HepG2 (cell line): ENCODE data around the gene AUH. TPM values are rescaled to one million over a fixed set of nuclear protein-coding genes. Genes with fewer than 3 reads are reported as not detected.
A peak's percentile ranks its signal among the peaks of the same experiment; 100 is the strongest.

Experiments
- ATAC-seq: fragments of 200-7000 bp; cut with Tn5 transposase; 3 replicates; pipeline ENCODE4 v1.9.1; 2020; ENCODE audit warnings: mild to moderate bottlenecking, moderate library complexity
- BruUV-seq: library from RNA; stranded (reverse); fragments of 400-500 nt; replicated peaks from 2 replicates; lab custom pipeline; 2021; lab: Mats Ljungman, UMichigan
- CTCF ChIA-PET: fragments of 300-600 bp; formaldehyde crosslinking; extraction: SDS; loops from one replicate; lab custom pipeline; 2021; ENCODE audit warnings: low total read pairs, inconsistent platforms, low intra/inter-chr PET ratio; lab: Yijun Ruan, JAX
- POLR2A ChIA-PET: fragments of 350-600 bp; sonication (Branson Sonifier 250); formaldehyde crosslinking; loops from one replicate; lab custom pipeline; 2020; ENCODE audit warnings: antibody characterized with exemption, inconsistent platforms; lab: Yijun Ruan, JAX
- DNase-seq: peaks from one replicate; pipeline ENCODE4 v3.0.0-alpha.2; 2015; ENCODE audit warnings: low spot score
- FAIRE-seq: peaks from 3 replicates; lab custom pipeline; 2011; peaks lifted over from hg19 to GRCh38; lab: Jason Lieb, UNC
- H2AFZ ChIP-seq: one replicate; pipeline ENCODE4 v1.6.1; 2011; ENCODE audit warnings: low read length, inconsistent platforms
- H3K27ac ChIP-seq: fragments of 300-600 bp; 3 replicates; pipeline ENCODE4 v1.8.0; 2011; ENCODE audit warnings: mixed run types, mild to moderate bottlenecking, mixed read lengths, low read length, inconsistent platforms; ENCODE audit not compliant: insufficient read depth; ENCODE audit errors: extremely low read length
- H3K27me3 ChIP-seq, 2 experiments: fragments of 200-600 bp in 1 of 2; 2 replicates in 1 of 2; 3 replicates in 1 of 2; pipeline versions ENCODE4 v1.6.0 to v1.8.0; 2011; ENCODE audit warnings: low read length in 2 of 2, mild to moderate bottlenecking in 2 of 2, moderate library complexity in 2 of 2, inconsistent platforms in 1 of 2; ENCODE audit not compliant: insufficient read depth in 2 of 2, control insufficient read depth in 1 of 2
- H3K36me3 ChIP-seq, 2 experiments: fragments of 200-600 bp in 1 of 2; replicated peaks in 1 of 2; 2 replicates in 1 of 2; 3 replicates in 1 of 2; pipeline versions ENCODE4 v1.5.1 to v1.8.0; 2011; ENCODE audit warnings: low read length in 2 of 2, inconsistent platforms in 1 of 2; ENCODE audit not compliant: insufficient read depth in 2 of 2, control insufficient read depth in 1 of 2
- H3K4me1 ChIP-seq: 2 replicates; pipeline ENCODE4 v1.5.1; 2012; ENCODE audit warnings: low read length, inconsistent platforms; ENCODE audit not compliant: insufficient read depth
- H3K4me2 ChIP-seq: 2 replicates; pipeline ENCODE4 v1.6.0; 2011; ENCODE audit warnings: low read depth, low read length, inconsistent platforms
- H3K4me3 ChIP-seq, 3 experiments: fragments of 200-600 bp in 1 of 3; sonication (generic), shearing (Covaris generic) in 1 of 3; replicated peaks in 1 of 3; 2 replicates each; pipeline ENCODE4 v1.5.1; 2011 to 2016; ENCODE audit warnings: low read length in 3 of 3, inconsistent platforms in 2 of 3, low read depth in 2 of 3, mild to moderate bottlenecking in 2 of 3, control low read depth in 1 of 3, mixed read lengths in 1 of 3; ENCODE audit not compliant: insufficient read depth in 1 of 3
- H3K79me2 ChIP-seq: one replicate; pipeline ENCODE4 v1.6.1; 2011; ENCODE audit warnings: low read length, inconsistent platforms; ENCODE audit not compliant: insufficient read depth
- H3K9ac ChIP-seq: 2 replicates; pipeline ENCODE4 v1.6.0; 2011; ENCODE audit warnings: mild to moderate bottlenecking, low read depth, low read length, inconsistent platforms; ENCODE audit not compliant: insufficient read depth
- H3K9me3 ChIP-seq: 2 replicates; pipeline ENCODE4 v1.5.1; 2012; ENCODE audit warnings: mild to moderate bottlenecking, low read length
- H4K20me1 ChIP-seq: 2 replicates; pipeline ENCODE4 v1.6.0; 2011; ENCODE audit warnings: inconsistent platforms, mild to moderate bottlenecking, low read length, moderate library complexity; ENCODE audit not compliant: insufficient read depth
- KAT7 ChIP-seq: IDR thresholded peaks from 2 replicates; pipeline ENCODE4 v1.6.1; 2018; ENCODE audit warnings: borderline replicate concordance, missing compliant biosample characterization
- NFRKB ChIP-seq: fragments of 450-650 bp; IDR thresholded peaks from 2 replicates; pipeline ENCODE4 v1.6.1; 2017
- ZNF207 ChIP-seq: fragments of 450-650 bp; IDR thresholded peaks from 2 replicates; pipeline ENCODE4 v1.6.1; 2016; ENCODE audit warnings: antibody characterized with exemption, borderline replicate concordance
- WGBS: methylation state at CpG from one replicate; pipeline ENCODE4 v1.1.6; 2017; ENCODE audit warnings: low lambda C conversion rate; 5-methylcytosine and 5-hydroxymethylcytosine counted together
- in situ Hi-C: cut with HindIII; loops from 2 replicates; pipeline ENCODE4 v1.10.0; 2017; ENCODE audit warnings: low pct_unique_long_range_greater_than_20kb; ENCODE audit not compliant: extremely low pct_ligation_motif_present
- intact Hi-C: fragments of 100-400 bp; cut with micrococcal nuclease; formaldehyde crosslinking; loops from one replicate; pipeline ENCODE4 v1.10.0; 2022; ENCODE audit not compliant: unreplicated experiment
- polyA plus RNA-seq, 8 experiments: library from polyadenylated mRNA; depleted of rRNA in 3 of 8; stranded (reverse) in 7 of 8; unstranded in 1 of 8; fragments of >200 nt; fragmentation: Illumina TruSeq in 4 of 8; extraction: Trizol in 4 of 8; gene quantifications; 2 replicates each; pipeline versions ENCODE4 v1.2.1 to v1.2.3, GENCODE V29; 2011 to 2016; ENCODE audit warnings: low read depth in 4 of 8, missing spikeins in 1 of 8, mixed read lengths in 1 of 8; ENCODE audit not compliant: insufficient read depth in 1 of 8
- total RNA-seq, 5 experiments: library from RNA; depleted of rRNA; stranded (reverse); fragments of >200 nt; fragmentation: Illumina TruSeq; extraction: Trizol; gene quantifications; 2 replicates each; pipeline ENCODE4 v1.2.3, GENCODE V29; 2016; ENCODE audit warnings: low read depth in 1 of 5
- TF ChIP-seq, protein P1 (sequence below): sonication (generic); formaldehyde crosslinking; IDR thresholded peaks from 2 replicates; pipeline ENCODE4 v1.4.0; 2020; ENCODE audit warnings: missing genetic modification reagents, borderline replicate concordance

AUH gene
- total and polyA plus RNA-seq, 2 of the 13 experiments (the other 11 are each of a cell fraction or from before 2014, with no cell fraction given): 25.8 to 31.9 TPM

DNA sequence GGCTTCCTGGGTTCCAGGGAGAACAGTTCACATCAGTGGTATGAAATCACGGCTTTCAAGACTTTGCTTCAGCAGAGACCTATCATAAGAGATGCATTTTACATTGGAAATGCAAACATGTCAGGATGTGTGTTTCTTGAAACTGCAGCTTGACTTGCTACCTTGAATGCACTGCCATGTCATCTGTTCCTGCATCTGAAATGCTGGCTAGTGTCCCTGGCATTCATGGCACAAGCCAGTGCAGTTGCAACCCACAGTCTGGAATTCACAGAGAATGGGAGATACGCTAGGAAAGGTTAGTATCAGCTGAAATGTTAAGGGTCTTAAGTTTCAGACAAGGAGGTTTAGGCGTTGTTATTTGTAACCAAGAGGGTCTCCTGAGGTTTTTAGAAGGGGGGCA lies 37.2 kb upstream of the AUH start:
- Histone ChIP-seq H2AFZ (no peak overlapping the region), H3K9ac (no peak overlapping the region), H3K36me3 (no peaks in the 10 kb centered on the region), H3K27ac (no peak overlapping the region), H3K4me3 (no peak overlapping the region), H3K4me2 (no peak overlapping the region), H3K27me3 (no peaks in the 10 kb centered on the region), H3K79me2 (no peaks in the 10 kb centered on the region), H3K4me1 (peaks cover 19% of the 10 kb centered on the region), H3K9me3 (no peaks in the 10 kb centered on the region), H4K20me1 (no peaks in the 10 kb centered on the region)
- CTCF ChIA-PET: no interaction called here
- intact Hi-C loops (no loop called here), in situ Hi-C loops (no loop called here)
- TF ChIP-seq, protein P1, sequence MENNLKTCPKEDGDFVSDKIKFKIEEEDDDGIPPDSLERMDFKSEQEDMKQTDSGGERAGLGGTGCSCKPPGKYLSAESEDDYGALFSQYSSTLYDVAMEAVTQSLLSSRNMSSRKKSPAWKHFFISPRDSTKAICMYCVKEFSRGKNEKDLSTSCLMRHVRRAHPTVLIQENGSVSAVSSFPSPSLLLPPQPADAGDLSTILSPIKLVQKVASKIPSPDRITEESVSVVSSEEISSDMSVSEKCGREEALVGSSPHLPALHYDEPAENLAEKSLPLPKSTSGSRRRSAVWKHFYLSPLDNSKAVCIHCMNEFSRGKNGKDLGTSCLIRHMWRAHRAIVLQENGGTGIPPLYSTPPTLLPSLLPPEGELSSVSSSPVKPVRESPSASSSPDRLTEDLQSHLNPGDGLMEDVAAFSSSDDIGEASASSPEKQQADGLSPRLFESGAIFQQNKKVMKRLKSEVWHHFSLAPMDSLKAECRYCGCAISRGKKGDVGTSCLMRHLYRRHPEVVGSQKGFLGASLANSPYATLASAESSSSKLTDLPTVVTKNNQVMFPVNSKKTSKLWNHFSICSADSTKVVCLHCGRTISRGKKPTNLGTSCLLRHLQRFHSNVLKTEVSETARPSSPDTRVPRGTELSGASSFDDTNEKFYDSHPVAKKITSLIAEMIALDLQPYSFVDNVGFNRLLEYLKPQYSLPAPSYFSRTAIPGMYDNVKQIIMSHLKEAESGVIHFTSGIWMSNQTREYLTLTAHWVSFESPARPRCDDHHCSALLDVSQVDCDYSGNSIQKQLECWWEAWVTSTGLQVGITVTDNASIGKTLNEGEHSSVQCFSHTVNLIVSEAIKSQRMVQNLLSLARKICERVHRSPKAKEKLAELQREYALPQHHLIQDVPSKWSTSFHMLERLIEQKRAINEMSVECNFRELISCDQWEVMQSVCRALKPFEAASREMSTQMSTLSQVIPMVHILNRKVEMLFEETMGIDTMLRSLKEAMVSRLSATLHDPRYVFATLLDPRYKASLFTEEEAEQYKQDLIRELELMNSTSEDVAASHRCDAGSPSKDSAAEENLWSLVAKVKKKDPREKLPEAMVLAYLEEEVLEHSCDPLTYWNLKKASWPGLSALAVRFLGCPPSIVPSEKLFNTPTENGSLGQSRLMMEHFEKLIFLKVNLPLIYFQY (CRISPR knock-in tag): no peak
- POLR2A ChIA-PET: no interaction called here
- ATAC-seq: no peak
- DNase-seq: no peak
- 91% methylated on average over 3 of the region's 3 CpGs for WGBS
- BruUV-seq: no TSS peak
- no peak for FAIRE-seq

DNA sequence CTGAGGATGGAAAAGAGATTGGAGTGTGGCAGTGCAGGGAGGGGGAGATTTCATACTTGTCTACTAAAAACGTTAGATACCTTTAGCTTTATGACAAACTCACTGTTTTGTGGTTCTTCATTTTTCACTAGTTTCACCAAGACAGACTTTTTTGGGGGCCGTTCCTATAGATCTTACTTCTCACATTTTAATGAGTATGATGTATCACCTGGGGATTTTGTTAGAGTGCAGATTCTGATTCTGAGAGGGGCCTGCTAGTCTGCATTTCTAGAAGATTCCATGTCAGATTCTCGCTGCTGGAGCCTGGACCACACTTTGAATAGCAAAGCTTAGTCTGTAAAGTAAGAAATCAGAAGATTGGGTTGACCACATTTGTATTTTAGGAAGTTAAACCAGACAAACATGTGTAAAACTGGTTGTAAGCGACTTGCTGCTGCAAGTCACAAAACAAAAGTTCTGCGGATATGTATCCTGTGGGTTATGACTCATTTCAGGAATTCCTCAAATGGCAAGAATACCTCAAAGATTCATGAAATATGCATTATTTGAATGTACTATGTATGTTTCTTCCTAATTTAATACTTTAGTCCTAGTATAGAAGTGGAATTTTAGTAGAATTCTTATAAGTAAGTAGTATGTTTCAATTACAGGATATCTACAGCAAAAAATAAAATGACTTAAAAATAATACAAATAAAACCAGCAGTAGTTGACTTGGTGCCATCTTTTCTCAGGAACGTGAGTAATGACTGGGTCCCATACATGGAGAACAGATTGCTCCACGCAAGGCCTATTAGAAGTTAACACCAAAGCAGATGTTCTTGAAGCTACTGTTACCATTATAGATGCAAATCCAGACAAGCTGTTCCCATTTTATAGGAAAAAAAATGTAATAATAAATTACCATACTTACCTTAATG lies 34.1 kb upstream of the AUH start:
- TF ChIP-seq KAT7 (CRISPR knock-in tag) (no peak), NFRKB (no peak), ZNF207 (no peak)
- TF ChIP-seq, all 625 proteins: peak for 0
- FAIRE-seq: no peak
- H4K20me1 ChIP-seq: no peaks in the 10 kb centered on the region
- H3K4me1 ChIP-seq: peaks cover 19% of the 10 kb centered on the region
- no peak overlapping the region for H3K4me2 ChIP-seq
- peak; percentile 37; the same call in 2 of the 3 replicates for ATAC-seq
- no TSS peak for BruUV-seq
- H2AFZ ChIP-seq: no peak overlapping the region
- DNase-seq: no peak
- intact Hi-C loops: no loop called here
- no peaks in the 10 kb centered on the region for H3K79me2 ChIP-seq
- in situ Hi-C loops: no loop called here
- H3K36me3 ChIP-seq: no peaks in the 10 kb centered on the region
- ChIA-PET CTCF (no interaction called here), POLR2A (interaction anchor here (1.2 kb wide), 1 partner anchor 10 kb away, joined by 3 read pairs; no protein-coding TSS in a partner anchor)
- 90% methylated on average over 7 of the region's 7 CpGs for WGBS
- no peak overlapping the region for H3K9ac ChIP-seq
- H3K27ac ChIP-seq: peak overlapping the region; percentile 28
- no peaks in the 10 kb centered on the region for H3K9me3 ChIP-seq
- H3K27me3 ChIP-seq: no peaks in the 10 kb centered on the region
- no peak overlapping the region for H3K4me3 ChIP-seq
